ENCODE results near the gene STAP1.
"Not testable (repeated sequence)": the region's sequence is repeated elsewhere in the genome, so short reads cannot be mapped to it uniquely, and the experiment has no call there.

Gene STAP1

DNA sequence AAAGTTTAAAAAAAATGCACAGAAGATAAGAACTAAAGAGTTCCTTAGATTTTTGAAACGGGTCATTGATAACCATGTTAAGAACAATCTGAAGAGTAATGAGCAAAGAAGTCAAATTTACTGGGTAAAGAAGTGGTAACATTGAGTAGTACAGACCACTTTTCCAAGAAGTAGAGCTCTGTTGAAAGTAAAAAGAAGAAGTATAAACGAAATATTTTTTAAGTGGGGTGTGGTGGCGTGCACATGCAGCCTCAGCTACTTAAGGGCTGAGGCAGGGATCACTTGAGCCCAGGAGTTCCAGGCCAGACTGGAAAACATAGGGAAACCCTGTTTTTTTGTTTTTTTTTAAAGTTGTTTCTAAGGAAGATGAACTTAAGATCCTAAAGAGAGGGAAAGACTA, 74.0 kb downstream of the STAP1 start:
- no peak for DNase-seq

DNA sequence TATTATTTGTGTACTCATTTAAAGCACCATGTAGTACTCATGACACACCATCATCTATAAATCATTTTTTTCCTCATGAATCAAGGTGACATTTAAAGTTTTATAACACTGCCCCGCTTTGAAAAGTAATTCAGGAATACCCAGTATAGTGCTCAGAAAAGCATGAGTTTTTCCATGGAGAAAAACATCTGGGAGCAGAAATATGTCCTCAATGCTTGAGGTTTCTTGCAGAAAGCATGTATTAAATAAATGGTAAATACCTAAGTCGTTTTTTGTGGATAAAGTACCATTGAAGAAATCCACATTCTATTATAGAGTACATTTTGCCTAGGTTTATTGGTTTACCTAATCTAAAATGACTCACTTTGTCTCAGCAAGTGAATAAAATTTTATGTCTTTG, 76.2 kb downstream of the STAP1 start:
- no peak for DNase-seq

DNA sequence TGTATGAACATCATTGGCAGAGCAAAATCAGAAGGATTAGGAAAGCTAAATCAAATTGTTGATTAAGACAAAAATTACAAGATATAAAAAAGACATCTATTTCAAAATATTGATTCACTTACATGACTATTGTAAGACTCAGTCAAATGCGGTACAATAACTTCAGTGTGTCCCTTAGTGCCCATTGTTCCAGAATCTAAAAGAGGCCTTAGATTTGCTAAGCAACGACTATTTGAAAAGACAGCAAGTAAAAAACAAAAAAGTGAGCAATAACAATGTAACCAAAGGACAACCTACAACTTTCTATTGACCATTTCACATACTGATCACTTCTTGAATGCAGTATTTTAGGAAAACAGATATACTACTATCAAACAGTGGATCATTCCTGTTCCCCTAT, 76.8 kb downstream of the STAP1 start:
- DNase-seq, result no peak

DNA sequence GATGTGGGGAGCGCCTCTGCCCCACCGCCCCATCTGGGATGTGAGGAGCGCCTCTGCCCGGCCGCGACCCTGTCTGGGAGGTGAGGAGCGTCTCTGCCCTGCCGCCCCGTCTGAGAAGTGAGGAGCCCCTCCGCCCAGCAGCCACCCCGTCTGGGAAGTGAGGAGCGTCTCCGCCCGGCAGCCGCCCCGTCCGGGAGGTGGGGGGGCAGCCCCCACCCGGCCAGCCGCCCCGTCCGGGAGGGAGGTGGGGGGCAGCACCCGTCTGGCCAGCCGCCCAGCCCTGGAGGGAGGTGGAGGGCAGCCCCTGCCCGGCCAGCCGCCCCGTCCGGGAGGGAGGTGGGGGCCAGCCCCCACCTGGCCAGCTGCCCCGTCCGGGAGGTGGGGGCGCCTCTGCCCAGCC, 78.5 kb downstream of the STAP1 start:
- not testable (repeated sequence) for DNase-seq

DNA sequence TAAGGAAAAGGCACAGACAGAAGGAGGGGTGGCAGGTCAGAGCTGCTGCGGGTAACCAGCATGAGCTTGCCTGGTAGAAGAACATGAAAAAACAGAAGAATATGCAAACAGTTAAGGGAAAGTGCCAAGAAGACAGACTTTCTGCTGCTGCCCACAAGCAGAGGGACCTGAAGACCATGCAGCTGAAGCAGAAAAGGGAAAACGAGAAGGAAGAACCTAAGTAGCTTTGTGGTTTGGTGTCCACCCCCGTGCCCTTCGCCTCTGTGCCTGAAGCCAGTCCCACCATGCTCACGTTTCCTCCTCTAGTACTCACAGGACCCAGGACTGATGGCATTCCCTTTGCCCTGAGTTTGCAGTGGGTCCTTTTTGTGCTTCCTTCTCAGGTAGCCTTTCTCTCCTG, 79.6 kb downstream of the STAP1 start:
- no peak for DNase-seq

DNA sequence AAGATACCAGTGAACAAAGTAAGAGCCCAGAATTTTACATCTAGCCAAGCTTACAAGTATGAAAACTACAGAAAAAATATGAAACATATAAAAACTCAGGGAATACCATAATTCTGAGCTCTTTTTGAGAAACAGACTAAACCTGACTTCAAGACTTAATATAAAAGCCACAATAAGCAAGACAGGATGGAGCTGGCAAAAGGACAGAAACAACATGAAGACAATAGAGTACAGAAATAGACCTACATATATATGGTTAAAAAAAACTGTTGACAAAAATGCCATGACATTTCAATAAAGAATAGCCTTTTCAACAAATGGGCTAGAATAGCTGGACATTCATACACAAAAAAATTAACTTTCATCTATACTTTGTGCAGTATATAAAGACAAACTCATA, 93.0 kb downstream of the STAP1 start:
- no peak for DNase-seq
